Uterus (tissue), 4 donors: ENCODE measurements around the gene GALNT18. TPM values are rescaled to one million over a fixed set of nuclear protein-coding genes. Genes with fewer than 3 reads are reported as not detected.

Experiments used
- DNase-seq, 2 donors: peaks; one replicate each; pipeline ENCODE4 v3.0.0-alpha.2; 2019 to 2020
- H3K27ac ChIP-seq, 2 donors: fragments of 200-600 bp; sonication (generic); 1 replicate in 1 of 2; 2 replicates in 1 of 2; pipeline ENCODE4 v1.5.1; 2016 to 2018
- H3K27me3 ChIP-seq, 2 donors: fragments of 200-600 bp; sonication (generic); one replicate each; pipeline ENCODE4 v1.5.1; 2018 to 2019; ENCODE audit warnings: control low read depth in 1 of 2
- H3K36me3 ChIP-seq, 2 donors: fragments of 200-600 bp; sonication (generic); one replicate each; pipeline ENCODE4 v1.5.1; 2019; ENCODE audit warnings: control low read depth in 1 of 2
- H3K4me1 ChIP-seq, 2 donors: fragments of 200-600 bp; sonication (generic); one replicate each; pipeline ENCODE4 v1.5.1; 2018 to 2019; ENCODE audit warnings: control low read depth in 1 of 2
- H3K4me3 ChIP-seq, 2 donors: fragments of 200-600 bp; sonication (generic); 1 replicate in 1 of 2; 2 replicates in 1 of 2; pipeline ENCODE4 v1.5.1; 2018 to 2019; ENCODE audit warnings: mild to moderate bottlenecking in 1 of 2
- H3K9me3 ChIP-seq, 2 donors: fragments of 200-600 bp; sonication (generic); one replicate each; pipeline ENCODE4 v1.5.1; 2019; ENCODE audit warnings: control low read depth in 1 of 2
- POLR2A ChIP-seq, 2 donors: fragments of 450-650 bp; IDR thresholded peaks; one replicate each; pipeline ENCODE4 v1.6.1; 2016; ENCODE audit warnings: antibody characterized with exemption in 2 of 2, mild to moderate bottlenecking in 1 of 2, moderate library complexity in 1 of 2
- intact Hi-C: fragments of 100-400 bp; cut with DNase I; formaldehyde crosslinking; loops from one replicate; pipeline ENCODE4 v1.15.1; 2023; ENCODE audit warnings: low total_unique reads
- total RNA-seq, 4 donors: library from RNA; depleted of rRNA in 3 of 4; stranded (reverse); fragments of >200 nt in 3 of 4; gene quantifications; one replicate each; pipeline versions ENCODE4 v1.1.0 to v1.2.4, GENCODE V29; 2014 to 2023
- TF ChIP-seq, protein P1 (sequence below), 4 experiments: fragments of 200-600 bp in 2 of 4; fragments of 450-650 bp in 2 of 4; sonication (generic) in 2 of 4; IDR thresholded peaks; one replicate each; pipeline ENCODE4 v1.5.1; 2016 to 2019; ENCODE audit warnings: antibody characterized with exemption in 4 of 4, mild to moderate bottlenecking in 2 of 4, moderate library complexity in 1 of 4
- donor health status: DM: yes; HTN: yes; CAD: no.

GALNT18 gene
- total RNA-seq, 4 donors from 2014 or later = 21.4 to 35.1 (median 27.3) TPM

DNA sequence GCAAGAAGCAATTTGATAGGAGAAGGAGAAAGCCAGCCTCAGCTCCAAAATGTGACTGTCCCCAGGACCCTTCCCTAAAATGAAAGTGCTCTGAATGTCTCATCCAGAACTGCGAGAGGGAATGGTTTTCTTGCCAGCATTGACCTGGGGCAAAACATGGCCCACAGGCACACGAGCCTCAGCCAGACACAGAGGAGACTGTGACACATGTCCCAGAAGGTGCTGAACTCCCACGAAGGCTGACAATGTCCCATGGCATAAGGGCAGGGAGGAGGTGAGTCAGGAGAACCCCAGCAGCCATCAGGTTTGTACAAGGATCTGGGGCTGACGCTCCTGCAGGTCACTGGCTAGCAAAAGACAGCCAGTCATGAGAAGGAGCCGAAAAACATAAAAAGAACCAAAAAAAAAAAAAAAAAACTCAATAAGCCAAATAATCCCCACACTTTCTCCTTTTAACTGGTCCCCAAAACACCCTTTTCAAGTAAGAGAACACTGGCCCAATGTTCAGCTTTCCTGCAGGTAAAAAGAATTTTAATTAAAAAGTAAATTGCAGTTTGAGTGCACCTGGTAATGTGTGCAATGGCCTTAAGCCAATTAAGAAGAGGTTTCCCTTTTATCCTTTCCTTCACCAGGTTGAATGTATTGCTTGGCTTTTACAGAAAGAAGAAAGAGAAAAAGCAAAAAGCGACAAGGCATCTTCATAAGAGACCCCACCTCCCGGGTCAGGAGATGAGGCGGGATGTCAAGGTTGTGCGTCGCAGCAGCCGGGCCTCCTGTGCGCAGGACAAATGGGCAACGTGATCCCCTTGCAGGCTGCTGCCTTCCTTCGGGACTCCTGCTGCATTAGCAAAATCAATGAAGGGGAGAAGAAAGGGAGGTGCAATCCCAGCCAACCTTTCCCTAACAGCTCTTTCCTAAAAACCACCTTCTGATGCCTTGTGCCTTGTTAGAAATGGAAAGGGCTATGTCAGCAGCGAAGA is 43.6 kb downstream of the GALNT18 start:
- Histone ChIP-seq H3K27ac (no peak overlapping the region), H3K9me3 (no peaks in the 10 kb centered on the region), H3K36me3 (no peaks in the 10 kb centered on the region), H3K4me1 (no peaks in the 10 kb centered on the region), H3K27me3 (no peaks in the 10 kb centered on the region), H3K4me3 (no peak overlapping the region)
- no peak for DNase-seq
- intact Hi-C loops = no loop called here
- no peak for TF ChIP-seq POLR2A (IDR thresholded peaks at IDR 0.05)
- TF ChIP-seq, protein P1, sequence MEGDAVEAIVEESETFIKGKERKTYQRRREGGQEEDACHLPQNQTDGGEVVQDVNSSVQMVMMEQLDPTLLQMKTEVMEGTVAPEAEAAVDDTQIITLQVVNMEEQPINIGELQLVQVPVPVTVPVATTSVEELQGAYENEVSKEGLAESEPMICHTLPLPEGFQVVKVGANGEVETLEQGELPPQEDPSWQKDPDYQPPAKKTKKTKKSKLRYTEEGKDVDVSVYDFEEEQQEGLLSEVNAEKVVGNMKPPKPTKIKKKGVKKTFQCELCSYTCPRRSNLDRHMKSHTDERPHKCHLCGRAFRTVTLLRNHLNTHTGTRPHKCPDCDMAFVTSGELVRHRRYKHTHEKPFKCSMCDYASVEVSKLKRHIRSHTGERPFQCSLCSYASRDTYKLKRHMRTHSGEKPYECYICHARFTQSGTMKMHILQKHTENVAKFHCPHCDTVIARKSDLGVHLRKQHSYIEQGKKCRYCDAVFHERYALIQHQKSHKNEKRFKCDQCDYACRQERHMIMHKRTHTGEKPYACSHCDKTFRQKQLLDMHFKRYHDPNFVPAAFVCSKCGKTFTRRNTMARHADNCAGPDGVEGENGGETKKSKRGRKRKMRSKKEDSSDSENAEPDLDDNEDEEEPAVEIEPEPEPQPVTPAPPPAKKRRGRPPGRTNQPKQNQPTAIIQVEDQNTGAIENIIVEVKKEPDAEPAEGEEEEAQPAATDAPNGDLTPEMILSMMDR (IDR thresholded peaks at IDR 0.05) = no peak

DNA sequence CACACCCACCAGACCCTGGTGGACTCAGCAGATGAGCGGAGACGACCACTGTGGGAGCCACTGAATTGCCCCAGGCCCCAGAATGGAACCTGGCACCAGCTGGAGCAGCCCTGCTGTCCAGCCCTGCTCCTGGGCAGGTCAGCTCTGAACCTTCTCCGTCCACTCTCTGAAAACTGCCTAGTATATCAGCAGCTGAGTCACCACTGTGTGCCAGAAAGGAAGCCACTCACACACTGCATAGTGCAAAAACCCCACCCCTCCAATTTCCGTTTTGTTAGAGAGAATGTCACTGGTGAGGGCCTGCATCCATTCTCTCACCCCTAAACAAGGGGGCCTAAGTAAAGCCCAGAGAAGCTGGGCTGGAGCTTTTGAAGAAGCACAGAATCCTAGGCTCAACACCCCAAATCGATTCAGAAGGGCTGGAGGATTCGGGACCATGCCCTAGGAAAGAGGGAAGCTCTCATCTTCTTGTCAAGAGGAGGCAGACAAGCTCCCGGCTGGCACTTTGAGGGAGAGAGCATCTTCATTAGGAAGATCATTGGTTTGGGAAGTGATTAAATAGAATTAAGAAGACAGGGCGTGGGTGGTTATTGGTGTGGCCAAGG is 44.5 kb downstream of the GALNT18 start:
- intact Hi-C loops = no loop called here
- H3K27ac ChIP-seq = no peak overlapping the region
- H3K4me3 ChIP-seq = no peak overlapping the region
- H3K9me3 ChIP-seq = no peaks in the 10 kb centered on the region
- no peak for DNase-seq
- no peaks in the 10 kb centered on the region for H3K36me3 ChIP-seq
- TF ChIP-seq POLR2A (IDR thresholded peaks at IDR 0.05) = no peak
- TF ChIP-seq, protein P1 (IDR thresholded peaks at IDR 0.05) = no peak
- H3K4me1 ChIP-seq = no peaks in the 10 kb centered on the region
- no peaks in the 10 kb centered on the region for H3K27me3 ChIP-seq

DNA sequence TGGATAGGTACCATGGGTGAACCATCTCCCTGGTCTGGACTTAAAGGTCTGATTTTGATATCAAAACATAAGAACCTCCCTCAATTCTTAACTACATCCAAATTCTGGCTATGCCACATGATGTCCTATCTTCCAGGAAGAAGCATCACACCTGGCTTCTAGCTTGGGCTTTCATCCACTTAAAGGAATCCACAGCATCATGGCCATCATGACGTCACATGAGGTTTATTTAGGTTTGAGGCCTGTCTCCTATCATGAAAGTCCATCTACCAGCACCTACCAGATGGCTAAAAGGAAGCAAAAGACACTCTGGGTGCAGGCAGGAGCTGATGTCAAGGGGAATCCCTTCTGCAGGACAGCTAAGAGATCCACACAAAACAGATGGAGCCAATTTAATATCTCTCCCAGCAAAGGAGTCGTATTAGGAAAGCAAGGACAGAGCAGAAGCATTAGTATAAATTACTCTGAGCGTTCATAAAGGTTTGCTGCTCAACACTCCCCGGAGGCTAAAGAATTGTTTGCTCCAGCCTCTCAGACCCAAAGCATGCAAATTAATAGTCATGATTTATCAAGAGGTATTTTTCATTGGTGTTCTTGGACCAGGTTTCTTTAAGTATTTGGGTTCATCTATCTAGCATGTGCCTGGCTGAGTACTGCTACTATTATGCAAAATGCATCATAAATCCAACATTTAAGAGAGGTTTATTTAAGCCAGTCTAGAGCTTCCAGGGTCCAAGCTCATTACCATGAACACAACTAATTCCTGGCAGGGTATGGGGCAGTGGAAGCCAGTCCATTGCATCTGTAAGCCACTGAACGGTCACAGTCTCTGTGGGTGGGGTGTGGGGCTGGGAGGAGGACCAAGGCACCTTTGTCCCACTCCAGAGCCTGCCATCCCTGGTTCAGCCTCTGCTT is 47.2 kb downstream of the GALNT18 start:
- H3K4me1 ChIP-seq = no peaks in the 10 kb centered on the region
- no peak for TF ChIP-seq POLR2A (IDR thresholded peaks at IDR 0.05)
- TF ChIP-seq, protein P1 (IDR thresholded peaks at IDR 0.05) = no peak
- H3K4me3 ChIP-seq = no peak overlapping the region
- no peak for DNase-seq
- intact Hi-C loops = no loop called here
- no peaks in the 10 kb centered on the region for H3K9me3 ChIP-seq
- H3K36me3 ChIP-seq = no peaks in the 10 kb centered on the region
- peak overlapping the region in 1 of 2 donors; percentile 62 for H3K27ac ChIP-seq
- H3K27me3 ChIP-seq = no peaks in the 10 kb centered on the region

DNA sequence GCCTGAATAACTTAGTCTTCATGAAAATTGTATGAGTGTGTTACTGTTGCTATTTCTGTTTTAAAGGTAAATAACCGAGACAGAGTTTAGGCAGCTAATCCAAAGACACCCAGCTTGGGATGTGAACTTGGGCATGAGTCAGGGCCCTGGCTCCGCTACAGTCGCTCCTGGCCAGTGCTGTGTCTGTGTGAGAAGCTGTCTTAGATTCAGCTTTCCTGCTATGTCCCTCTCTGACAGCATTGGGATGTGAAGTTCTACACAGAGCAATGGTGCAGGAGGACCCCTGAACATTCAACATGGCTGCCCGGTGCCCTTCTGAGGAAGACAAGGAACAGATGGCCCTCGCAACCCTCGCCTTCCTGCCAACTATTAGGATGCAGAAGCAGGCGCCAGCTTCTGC is 49.4 kb downstream of the GALNT18 start:
- no peaks in the 10 kb centered on the region for H3K27me3 ChIP-seq
- TF ChIP-seq, protein P1 (IDR thresholded peaks at IDR 0.05) = no peak
- TF ChIP-seq POLR2A (IDR thresholded peaks at IDR 0.05) = no peak
- no peak for DNase-seq
- H3K9me3 ChIP-seq = no peaks in the 10 kb centered on the region
- no peak overlapping the region for H3K27ac ChIP-seq
- no peak overlapping the region for H3K4me3 ChIP-seq
- intact Hi-C loops = no loop called here
- no peaks in the 10 kb centered on the region for H3K4me1 ChIP-seq
- H3K36me3 ChIP-seq = no peaks in the 10 kb centered on the region
